Measurements from ENCODE around the gene SCGN.

- TF ChIP-seq CTCF (IDR thresholded peaks at IDR 0.05; ENCODE audit: low read depth, low read length) (no peak), EZH2phosphoT487 (IDR thresholded peaks at IDR 0.05; ENCODE audit: low read depth) (no peak)
These were observed 3.7 kb downstream of the SCGN start for GRCh38 chr6:25655723-25656122.

Measured in OCI-LY3 (cell line).